ENCODE measurements around the gene SELENOP.

GRCh38 chr5:42801516-42802166 is 10.1 kb downstream of the SELENOP start:
- TF ChIP-seq GATA2 (IDR thresholded peaks at IDR 0.05; ENCODE audit: low read depth, low read length) (no peak), GATA3 (IDR thresholded peaks at IDR 0.05; ENCODE audit: low read depth, low read length) (no peak)
